IMR-90 (cell line): Measurements from ENCODE around the gene ADAMTS20. TPM values are rescaled to one million over a fixed set of nuclear protein-coding genes. Genes with fewer than 3 reads are reported as not detected.

Source experiments
- ATAC-seq: fragments of 200-7000 bp; cut with Tn5 transposase; 2 replicates; pipeline ENCODE4 v1.9.1; 2020; ENCODE audit warnings: low read depth, mild to moderate bottlenecking, moderate library complexity
- BruUV-seq: library from RNA; stranded (reverse); fragments of 400-500 nt; replicated peaks from 2 replicates; lab custom pipeline; 2021; lab: Mats Ljungman, UMichigan
- CTCF ChIA-PET: fragments of 300-600 bp; formaldehyde crosslinking; extraction: SDS; loops from one replicate; lab custom pipeline; 2021; ENCODE audit warnings: antibody characterized with exemption; lab: Yijun Ruan, JAX
- POLR2A ChIA-PET: fragments of 300-600 bp; sonication (Branson Sonifier 250); formaldehyde crosslinking; loops from one replicate; lab custom pipeline; 2022; ENCODE audit warnings: antibody characterized with exemption; ENCODE audit not compliant: unreplicated experiment; lab: Charles Lee
- DNase-seq: peaks from one replicate; pipeline ENCODE4 v3.0.0; 2013
- H2AFZ ChIP-seq: replicated peaks from 2 replicates; pipeline ENCODE3; 2013; ENCODE audit warnings: low read length, mild to moderate bottlenecking; ENCODE audit not compliant: poor library complexity
- H2AK5ac ChIP-seq: 2 replicates; pipeline ENCODE4 v1.6.1; 2013; ENCODE audit warnings: low read depth, low read length, inconsistent platforms
- H2AK9ac ChIP-seq: replicated peaks from 2 replicates; pipeline ENCODE3; 2013; ENCODE audit warnings: mild to moderate bottlenecking, low read depth, low read length, moderate library complexity; ENCODE audit not compliant: poor library complexity
- H2BK120ac ChIP-seq: 2 replicates; pipeline ENCODE4 v1.6.1; 2013; ENCODE audit warnings: low read depth, low read length, inconsistent platforms
- H2BK15ac ChIP-seq: 3 replicates; pipeline ENCODE4 v1.6.1; 2013; ENCODE audit warnings: low read depth, low read length, inconsistent platforms
- H2BK20ac ChIP-seq: 2 replicates; pipeline ENCODE4 v1.6.1; 2013; ENCODE audit warnings: low read depth, mild to moderate bottlenecking, inconsistent platforms, low read length, moderate library complexity
- H2BK5ac ChIP-seq: 2 replicates; pipeline ENCODE4 v1.6.1; 2013; ENCODE audit warnings: mild to moderate bottlenecking, low read depth, low read length, inconsistent platforms; ENCODE audit not compliant: poor library complexity, severe bottlenecking
- H3K14ac ChIP-seq: replicated peaks from 2 replicates; pipeline ENCODE4 v1.6.1; 2013; ENCODE audit warnings: low read depth, low read length, inconsistent platforms
- H3K18ac ChIP-seq: 2 replicates; pipeline ENCODE4 v1.6.1; 2013; ENCODE audit warnings: low read depth, low read length, control low read depth
- H3K23ac ChIP-seq: 2 replicates; pipeline ENCODE4 v1.6.1; 2013; ENCODE audit warnings: low read depth, low read length, inconsistent platforms
- H3K27ac ChIP-seq: 2 replicates; pipeline ENCODE4 v1.5.1; 2013; ENCODE audit warnings: mild to moderate bottlenecking, control low read depth, low read length; ENCODE audit not compliant: insufficient read depth
- H3K27me3 ChIP-seq: 2 replicates; pipeline ENCODE4 v1.6.1; 2013; ENCODE audit warnings: low read length; ENCODE audit not compliant: control insufficient read depth, insufficient read depth
- H3K36me3 ChIP-seq: 2 replicates; pipeline ENCODE4 v1.6.1; 2013; ENCODE audit warnings: low read length, mixed read lengths; ENCODE audit not compliant: control insufficient read depth, insufficient read depth
- H3K4ac ChIP-seq: 2 replicates; pipeline ENCODE4 v1.6.1; 2013; ENCODE audit warnings: low read depth, low read length, inconsistent platforms
- H3K4me1 ChIP-seq: 2 replicates; pipeline ENCODE4 v1.6.1; 2013; ENCODE audit warnings: low read length, mixed read lengths; ENCODE audit not compliant: control insufficient read depth, insufficient read depth
- H3K4me2 ChIP-seq: 2 replicates; pipeline ENCODE4 v1.6.1; 2013; ENCODE audit warnings: low read depth, mild to moderate bottlenecking, control low read depth, low read length, moderate library complexity
- H3K4me3 ChIP-seq: 2 replicates; pipeline ENCODE4 v1.5.1; 2013; ENCODE audit warnings: low read depth, mild to moderate bottlenecking, control low read depth, low read length, moderate library complexity; ENCODE audit not compliant: insufficient read depth
- H3K56ac ChIP-seq: 2 replicates; pipeline ENCODE4 v1.6.1; 2013; ENCODE audit warnings: low read length, inconsistent platforms; ENCODE audit not compliant: insufficient read depth; ENCODE audit errors: extremely low read depth
- H3K79me1 ChIP-seq, 2 experiments: 2 replicates each; pipeline ENCODE4 v1.6.1; 2013; ENCODE audit warnings: low read length in 2 of 2, inconsistent platforms in 1 of 2, low read depth in 1 of 2
- H3K9ac ChIP-seq: 2 replicates; pipeline ENCODE4 v1.6.1; 2013; ENCODE audit warnings: low read depth, low read length, control low read depth
- H3K9me1 ChIP-seq: 2 replicates; pipeline ENCODE4 v1.6.1; 2013; ENCODE audit warnings: low read length, inconsistent platforms; ENCODE audit not compliant: insufficient read depth
- H3K9me3 ChIP-seq: 2 replicates; pipeline ENCODE4 v1.6.1; 2013; ENCODE audit warnings: low read length; ENCODE audit not compliant: control insufficient read depth, insufficient read depth
- H4K20me1 ChIP-seq: 2 replicates; pipeline ENCODE4 v1.6.1; 2013; ENCODE audit warnings: low read length, inconsistent platforms; ENCODE audit not compliant: insufficient read depth
- H4K5ac ChIP-seq: 2 replicates; pipeline ENCODE4 v1.6.1; 2013; ENCODE audit warnings: mild to moderate bottlenecking, low read depth, low read length, control low read depth
- H4K8ac ChIP-seq, 2 experiments: 2 replicates each; pipeline ENCODE4 v1.6.1; 2013; ENCODE audit warnings: low read depth in 2 of 2, low read length in 2 of 2, control low read depth in 1 of 2, inconsistent platforms in 1 of 2
- H4K91ac ChIP-seq: 2 replicates; pipeline ENCODE4 v1.6.1; 2013; ENCODE audit warnings: low read depth, low read length, inconsistent platforms; ENCODE audit not compliant: insufficient read depth
- CHD1 ChIP-seq: IDR thresholded peaks from 2 replicates; pipeline ENCODE4 v1.6.1; 2012; ENCODE audit warnings: low read depth, low read length, improper control_type of control experiment
- RAD21 ChIP-seq: IDR thresholded peaks from 2 replicates; pipeline ENCODE4 v1.6.1; 2012; ENCODE audit warnings: low read length, improper control_type of control experiment
- RCOR1 ChIP-seq: IDR thresholded peaks from 2 replicates; pipeline ENCODE4 v1.6.1; 2012; ENCODE audit warnings: mild to moderate bottlenecking, low read length, improper control_type of control experiment; ENCODE audit not compliant: insufficient replicate concordance
- WGBS, 2 experiments: methylation state at CpG; one replicate each; pipeline versions ENCODE4 v1.1.5 to v1.1.7; 2013; ENCODE audit warnings: missing lambda C conversion rate in 2 of 2; ENCODE audit not compliant: insufficient read length in 1 of 2; ENCODE audit errors: extremely low coverage in 2 of 2; 5-methylcytosine and 5-hydroxymethylcytosine counted together
- dilution Hi-C: fragments of 300-500 bp; cut with HindIII; formaldehyde crosslinking; loops from one replicate; pipeline ENCODE4 v1.14.3; 2018; ENCODE audit warnings: low sequenced_read_pairs; ENCODE audit not compliant: unreplicated experiment
- in situ Hi-C: fragments of 300-500 bp; cut with MboI; formaldehyde crosslinking; loops from 3 replicates; pipeline ENCODE4 v1.14.3; 2019; ENCODE audit warnings: low sequenced_read_pairs, inconsistent platforms, mixed read lengths
- intact Hi-C: fragments of 100-400 bp; cut with micrococcal nuclease; formaldehyde crosslinking; loops from 2 replicates; pipeline ENCODE4 v1.10.0; 2022
- polyA plus RNA-seq, 3 experiments: library from polyadenylated mRNA; depleted of rRNA; stranded (reverse); fragments of >200 nt; gene quantifications; 2 replicates each; pipeline ENCODE4 v1.2.3, GENCODE V29; 2012; ENCODE audit warnings: low replicate concordance in 1 of 3
- total RNA-seq: library from RNA; depleted of rRNA; stranded (reverse); fragments of >200 nt; gene quantifications from 2 replicates; pipeline ENCODE4 v1.2.3, GENCODE V29; 2012
- TF ChIP-seq, protein P1 (sequence below): fragments of 150-350 bp; IDR thresholded peaks from 2 replicates; pipeline ENCODE4 v1.6.1; 2017; ENCODE audit warnings: mild to moderate bottlenecking, antibody characterized with exemption, low read length, low read depth
- TF ChIP-seq, protein P2 (sequence below): conservative IDR thresholded peaks from 2 replicates; pipeline ENCODE4 v1.5.1; 2012; ENCODE audit warnings: mild to moderate bottlenecking, low read depth, low read length, improper control_type of control experiment
- TF ChIP-seq, protein P3 (sequence below): fragments of 150-350 bp; IDR thresholded peaks from 2 replicates; pipeline ENCODE4 v1.6.1; 2016; ENCODE audit warnings: low read depth, mild to moderate bottlenecking, low read length, moderate library complexity, borderline replicate concordance

Gene ADAMTS20
- total and polyA plus RNA-seq, 2 of the 4 experiments (the other 2 are of a cell fraction), result not detected

DNA sequence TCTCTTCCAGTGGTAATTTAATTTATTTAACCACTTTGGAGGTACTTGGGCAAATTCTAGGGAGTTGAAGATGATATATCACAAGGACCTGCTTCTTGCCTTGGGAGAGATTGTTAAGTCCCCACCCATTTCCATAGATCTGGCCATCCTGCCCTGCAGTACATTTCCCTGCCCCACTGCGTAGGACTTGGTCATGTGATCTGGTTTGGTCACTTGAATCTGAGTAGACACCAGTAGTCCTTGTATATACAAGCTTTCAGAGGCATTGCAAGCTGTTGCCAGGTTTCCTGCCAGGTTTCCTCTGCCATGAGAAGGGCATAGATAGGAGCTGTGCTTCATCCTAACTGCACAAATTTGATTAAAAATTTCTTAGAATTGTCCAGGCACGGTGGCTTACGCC, 200.0 kb downstream of the ADAMTS20 start:
- no peaks in the 10 kb centered on the region; the same call in 1 of the 2 replicates for H3K9me1 ChIP-seq
- no peak overlapping the region for H4K91ac ChIP-seq
- no peak overlapping the region for H2AK5ac ChIP-seq
- H2BK20ac ChIP-seq, result no peak overlapping the region
- dilution Hi-C loops (no loop called here), in situ Hi-C loops (loop anchor here (25.0 kb wide), 1 partner anchor 535 kb away; no protein-coding TSS in a partner anchor), intact Hi-C loops (loop anchor here (5.0 kb wide), 1 partner anchor 150 kb away; no protein-coding TSS in a partner anchor)
- H3K4ac ChIP-seq, result no peak overlapping the region
- no peak overlapping the region for H3K18ac ChIP-seq
- no peak overlapping the region for H4K5ac ChIP-seq
- no peak overlapping the region for H2BK120ac ChIP-seq
- no peak overlapping the region for H3K23ac ChIP-seq
- H2BK5ac ChIP-seq, result no peak overlapping the region
- H3K27me3 ChIP-seq, result no peaks in the 10 kb centered on the region
- no peak for DNase-seq
- WGBS, 2 experiments, result 100% methylated on average over 2 of the region's 3 CpGs; no CpG with 5 or more reads in 1 of the 2 experiments
- H3K4me2 ChIP-seq, result no peak overlapping the region
- ATAC-seq, result no peak
- H3K56ac ChIP-seq, result no peak overlapping the region
- TF ChIP-seq RAD21 (no peak), RCOR1 (no peak), CHD1 (no peak)
- TF ChIP-seq, protein P1, sequence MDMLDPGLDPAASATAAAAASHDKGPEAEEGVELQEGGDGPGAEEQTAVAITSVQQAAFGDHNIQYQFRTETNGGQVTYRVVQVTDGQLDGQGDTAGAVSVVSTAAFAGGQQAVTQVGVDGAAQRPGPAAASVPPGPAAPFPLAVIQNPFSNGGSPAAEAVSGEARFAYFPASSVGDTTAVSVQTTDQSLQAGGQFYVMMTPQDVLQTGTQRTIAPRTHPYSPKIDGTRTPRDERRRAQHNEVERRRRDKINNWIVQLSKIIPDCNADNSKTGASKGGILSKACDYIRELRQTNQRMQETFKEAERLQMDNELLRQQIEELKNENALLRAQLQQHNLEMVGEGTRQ, result no peak
- TF ChIP-seq, protein P2, sequence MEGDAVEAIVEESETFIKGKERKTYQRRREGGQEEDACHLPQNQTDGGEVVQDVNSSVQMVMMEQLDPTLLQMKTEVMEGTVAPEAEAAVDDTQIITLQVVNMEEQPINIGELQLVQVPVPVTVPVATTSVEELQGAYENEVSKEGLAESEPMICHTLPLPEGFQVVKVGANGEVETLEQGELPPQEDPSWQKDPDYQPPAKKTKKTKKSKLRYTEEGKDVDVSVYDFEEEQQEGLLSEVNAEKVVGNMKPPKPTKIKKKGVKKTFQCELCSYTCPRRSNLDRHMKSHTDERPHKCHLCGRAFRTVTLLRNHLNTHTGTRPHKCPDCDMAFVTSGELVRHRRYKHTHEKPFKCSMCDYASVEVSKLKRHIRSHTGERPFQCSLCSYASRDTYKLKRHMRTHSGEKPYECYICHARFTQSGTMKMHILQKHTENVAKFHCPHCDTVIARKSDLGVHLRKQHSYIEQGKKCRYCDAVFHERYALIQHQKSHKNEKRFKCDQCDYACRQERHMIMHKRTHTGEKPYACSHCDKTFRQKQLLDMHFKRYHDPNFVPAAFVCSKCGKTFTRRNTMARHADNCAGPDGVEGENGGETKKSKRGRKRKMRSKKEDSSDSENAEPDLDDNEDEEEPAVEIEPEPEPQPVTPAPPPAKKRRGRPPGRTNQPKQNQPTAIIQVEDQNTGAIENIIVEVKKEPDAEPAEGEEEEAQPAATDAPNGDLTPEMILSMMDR, result no peak
- TF ChIP-seq, protein P3, sequence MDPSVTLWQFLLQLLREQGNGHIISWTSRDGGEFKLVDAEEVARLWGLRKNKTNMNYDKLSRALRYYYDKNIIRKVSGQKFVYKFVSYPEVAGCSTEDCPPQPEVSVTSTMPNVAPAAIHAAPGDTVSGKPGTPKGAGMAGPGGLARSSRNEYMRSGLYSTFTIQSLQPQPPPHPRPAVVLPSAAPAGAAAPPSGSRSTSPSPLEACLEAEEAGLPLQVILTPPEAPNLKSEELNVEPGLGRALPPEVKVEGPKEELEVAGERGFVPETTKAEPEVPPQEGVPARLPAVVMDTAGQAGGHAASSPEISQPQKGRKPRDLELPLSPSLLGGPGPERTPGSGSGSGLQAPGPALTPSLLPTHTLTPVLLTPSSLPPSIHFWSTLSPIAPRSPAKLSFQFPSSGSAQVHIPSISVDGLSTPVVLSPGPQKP, result no peak
- no peak overlapping the region for H3K27ac ChIP-seq
- no peak overlapping the region for H2AFZ ChIP-seq
- ChIA-PET CTCF (interaction anchor here (1.7 kb wide), 1 partner anchor 92 kb away, joined by 4 read pairs; no protein-coding TSS in a partner anchor), POLR2A (no interaction called here)
- no peaks in the 10 kb centered on the region for H3K9me3 ChIP-seq
- no peaks in the 10 kb centered on the region for H3K4me1 ChIP-seq
- H3K14ac ChIP-seq, result no peak overlapping the region
- no TSS peak for BruUV-seq
- no peaks in the 10 kb centered on the region for H4K20me1 ChIP-seq
- H2AK9ac ChIP-seq, result no peak overlapping the region
- no peak overlapping the region for H2BK15ac ChIP-seq
- no peaks in the 10 kb centered on the region for H3K79me1 ChIP-seq
- H3K9ac ChIP-seq, result no peak overlapping the region
- no peaks in the 10 kb centered on the region for H3K36me3 ChIP-seq
- no peak overlapping the region for H4K8ac ChIP-seq
- no peak overlapping the region for H3K4me3 ChIP-seq
